IPS-18c (cell line): ENCODE data around the gene AUH.
"Not testable (repeated sequence)": the region's sequence is repeated elsewhere in the genome, so short reads cannot be mapped to it uniquely, and the experiment has no call there.

Experiments
- H3K4me3 ChIP-seq: 2 replicates; pipeline ENCODE4 v1.7.0; 2013; ENCODE audit warnings: low read depth, mild to moderate bottlenecking, low read length, moderate library complexity; ENCODE audit not compliant: insufficient read depth
- H3K9me3 ChIP-seq: one replicate; pipeline ENCODE4 v1.6.1; 2013; ENCODE audit warnings: mild to moderate bottlenecking, low read length, moderate library complexity; ENCODE audit not compliant: control insufficient read depth, insufficient read depth

The AUH gene, protein sequence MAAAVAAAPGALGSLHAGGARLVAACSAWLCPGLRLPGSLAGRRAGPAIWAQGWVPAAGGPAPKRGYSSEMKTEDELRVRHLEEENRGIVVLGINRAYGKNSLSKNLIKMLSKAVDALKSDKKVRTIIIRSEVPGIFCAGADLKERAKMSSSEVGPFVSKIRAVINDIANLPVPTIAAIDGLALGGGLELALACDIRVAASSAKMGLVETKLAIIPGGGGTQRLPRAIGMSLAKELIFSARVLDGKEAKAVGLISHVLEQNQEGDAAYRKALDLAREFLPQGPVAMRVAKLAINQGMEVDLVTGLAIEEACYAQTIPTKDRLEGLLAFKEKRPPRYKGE

DNA sequence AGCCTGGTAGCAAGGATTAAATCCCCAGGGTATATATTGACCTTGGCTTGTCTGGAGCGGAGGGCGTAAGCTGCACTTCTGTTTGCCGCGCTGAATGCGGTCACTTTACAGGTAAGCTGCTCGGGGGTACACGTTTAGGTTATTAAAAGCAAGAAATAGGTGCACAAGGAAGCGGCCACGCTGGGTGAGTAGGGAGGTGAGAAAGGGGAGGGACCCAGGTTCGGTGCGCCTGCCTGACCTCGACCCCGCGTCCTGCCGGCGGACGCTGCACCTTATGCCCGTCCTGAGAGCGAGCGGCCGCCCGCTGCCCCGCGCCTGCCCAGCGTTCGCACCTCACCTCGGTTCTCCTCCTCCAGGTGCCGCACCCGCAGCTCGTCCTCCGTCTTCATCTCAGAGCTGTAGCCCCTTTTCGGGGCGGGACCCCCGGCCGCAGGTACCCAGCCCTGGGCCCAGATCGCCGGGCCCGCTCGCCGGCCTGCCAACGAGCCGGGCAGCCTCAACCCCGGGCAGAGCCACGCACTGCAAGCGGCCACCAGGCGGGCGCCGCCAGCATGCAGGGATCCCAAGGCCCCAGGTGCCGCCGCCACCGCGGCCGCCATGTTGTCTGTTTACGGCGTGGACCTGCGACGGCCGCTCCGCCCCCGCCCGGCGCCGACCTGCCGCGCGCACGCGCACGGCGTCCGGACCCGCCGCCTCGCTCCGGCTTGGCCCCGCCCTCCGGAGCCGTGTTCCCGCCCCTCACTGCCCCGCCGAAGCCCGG is at the start of gene AUH:
Gene AUH (minus strand): TSS at position 628 of the 760 bp plus-strand sequence. CDS start 29 bp downstream, at position 599.
- Histone ChIP-seq H3K9me3 (peaks cover 3% of the 10 kb centered on the region), H3K4me3 (peak within 1 kb of the TSS; percentile 94)

DNA sequence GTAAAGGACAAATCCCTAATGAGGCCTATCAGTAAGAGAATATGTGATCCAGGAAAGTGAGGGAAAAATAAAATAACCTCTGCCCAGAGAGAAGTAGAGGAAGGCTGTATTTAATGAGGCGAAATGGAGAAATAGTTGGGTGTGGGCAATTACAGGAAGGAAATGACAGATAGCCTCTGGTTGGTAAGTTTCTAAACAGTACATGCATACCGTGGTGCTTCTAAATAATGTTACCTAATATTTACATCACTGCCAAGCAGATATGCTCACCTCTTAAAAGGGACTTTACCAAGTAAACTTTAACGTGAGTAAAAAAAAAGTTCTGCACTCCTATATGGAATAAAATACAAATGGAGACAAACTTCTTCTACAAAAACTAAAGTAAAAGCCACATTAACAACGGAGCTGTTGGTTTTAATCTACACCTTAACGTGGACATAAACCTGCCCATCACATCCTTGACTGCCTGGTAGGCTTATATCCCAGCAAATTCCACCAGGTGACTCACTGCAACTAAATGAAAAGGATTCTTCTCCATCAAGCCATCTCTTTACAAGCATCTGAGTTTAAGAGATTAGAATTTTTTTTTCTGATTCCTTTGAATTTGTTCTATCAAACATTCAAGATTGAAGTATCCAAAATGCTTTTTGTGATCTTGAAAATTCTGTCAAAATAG is 49.5 kb upstream of the AUH start:
- Histone ChIP-seq H3K9me3 (no peaks in the 10 kb centered on the region), H3K4me3 (no peak overlapping the region)

DNA sequence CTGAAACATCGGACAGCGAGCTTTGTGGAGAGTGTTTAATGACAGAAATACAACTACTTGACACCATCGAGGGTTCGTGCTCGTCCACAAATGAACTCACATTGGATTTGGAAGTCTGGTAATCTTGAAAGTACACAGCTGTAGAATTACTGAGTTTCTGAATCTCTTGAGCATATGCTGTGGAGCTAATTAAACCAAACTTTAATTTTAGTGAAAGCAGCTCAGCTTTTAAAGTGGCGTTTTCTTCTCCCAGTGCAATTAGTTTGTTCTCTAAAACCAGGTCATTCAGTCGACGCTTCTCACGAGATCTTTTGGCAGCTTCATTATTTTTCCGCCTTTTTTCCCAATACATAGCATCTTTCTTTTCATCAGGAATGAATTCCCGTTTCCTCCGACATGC is 48.4 kb upstream of the AUH start:
- Histone ChIP-seq H3K9me3 (no peaks in the 10 kb centered on the region), H3K4me3 (no peak overlapping the region)

DNA sequence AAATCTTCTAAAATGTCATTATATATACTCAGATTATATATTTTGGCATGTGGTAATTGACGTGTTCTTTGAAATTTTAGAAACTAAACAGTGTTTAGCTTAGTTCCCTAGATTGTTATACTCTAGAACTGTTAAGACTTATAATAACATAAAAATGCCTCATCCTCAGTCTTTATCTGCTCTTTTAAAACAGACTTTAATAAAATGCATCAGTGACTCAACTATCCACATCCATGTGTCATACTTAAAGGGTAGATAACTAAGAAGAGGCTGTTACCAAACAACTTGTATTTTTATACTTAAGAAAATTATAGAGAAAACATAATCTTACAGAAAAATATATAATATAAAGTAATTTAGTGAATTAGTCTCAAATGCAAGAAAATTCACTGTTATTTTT is 46.8 kb upstream of the AUH start:
- Histone ChIP-seq H3K4me3 (no peak overlapping the region), H3K9me3 (no peaks in the 10 kb centered on the region)

DNA sequence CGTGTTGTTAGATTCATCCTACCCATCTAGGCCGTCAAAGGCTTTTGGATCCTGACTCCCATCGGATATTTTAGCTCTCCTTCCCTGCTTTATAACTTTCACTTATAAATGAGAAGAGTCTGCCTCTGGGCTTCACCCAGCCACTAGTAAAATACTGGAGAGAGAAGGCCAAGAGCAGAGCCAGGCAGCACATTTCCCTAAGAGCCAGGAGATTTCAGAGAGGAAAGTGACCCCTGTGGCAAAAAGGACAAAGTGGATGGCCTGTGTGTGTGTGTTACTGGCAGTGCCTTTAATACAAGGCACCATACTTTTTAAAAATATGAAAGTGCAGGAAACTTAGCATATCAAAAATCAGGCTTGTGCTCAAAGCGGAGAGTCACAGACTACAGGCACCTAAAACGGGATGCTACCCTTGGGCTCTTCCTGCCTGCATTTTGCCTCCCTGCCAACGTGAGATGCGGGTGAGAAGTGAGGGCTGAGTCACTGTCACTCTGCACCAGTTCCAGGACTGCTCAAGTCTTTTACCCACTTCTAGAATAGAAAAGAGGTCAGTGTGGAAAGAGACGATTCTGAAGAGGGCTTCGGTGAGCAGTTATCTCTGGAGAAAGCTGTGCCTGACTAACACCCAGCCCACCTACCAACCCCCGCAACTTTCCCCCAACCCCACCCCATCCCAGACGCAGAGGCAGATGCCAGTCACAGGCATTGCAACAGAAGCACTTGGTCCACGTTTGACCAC is 46.0 kb upstream of the AUH start:
- no peak overlapping the region for H3K4me3 ChIP-seq
- no peaks in the 10 kb centered on the region for H3K9me3 ChIP-seq

DNA sequence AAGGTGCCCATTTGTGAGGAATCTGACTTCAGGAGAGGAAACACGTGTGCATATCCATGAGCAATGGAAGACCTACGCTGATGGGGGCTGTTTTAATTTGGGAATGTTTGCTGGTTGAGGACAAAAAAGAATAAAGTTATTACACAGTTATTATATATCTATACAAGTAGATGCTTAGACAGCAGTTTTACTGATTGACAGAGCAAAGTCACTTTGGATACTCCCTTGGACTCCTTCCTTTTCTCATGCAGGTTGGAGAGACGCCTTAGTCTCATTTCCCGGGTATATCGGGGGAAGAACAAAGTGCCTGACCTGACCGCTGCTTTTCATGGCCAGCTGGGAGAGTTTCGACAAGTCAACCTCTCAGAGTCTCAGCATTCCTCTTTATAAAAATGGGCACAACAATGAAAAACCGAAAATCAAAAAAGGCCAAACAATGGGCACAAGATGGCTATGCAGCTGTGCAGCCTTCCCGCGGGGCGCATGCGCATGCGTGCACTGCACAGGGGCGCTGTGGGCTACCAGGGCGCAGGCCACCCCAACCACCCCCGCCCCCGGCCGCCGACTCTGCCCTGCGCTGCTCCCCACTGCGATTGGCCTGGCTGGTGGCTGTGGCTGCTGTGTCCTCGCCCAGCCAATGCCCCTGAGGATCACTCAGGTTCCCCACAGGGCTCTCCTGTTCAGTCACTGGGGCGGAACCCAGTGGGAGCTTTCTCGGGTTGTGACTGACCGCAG is 43.8 kb upstream of the AUH start:
- Histone ChIP-seq H3K4me3 (no peak overlapping the region), H3K9me3 (no peaks in the 10 kb centered on the region)

DNA sequence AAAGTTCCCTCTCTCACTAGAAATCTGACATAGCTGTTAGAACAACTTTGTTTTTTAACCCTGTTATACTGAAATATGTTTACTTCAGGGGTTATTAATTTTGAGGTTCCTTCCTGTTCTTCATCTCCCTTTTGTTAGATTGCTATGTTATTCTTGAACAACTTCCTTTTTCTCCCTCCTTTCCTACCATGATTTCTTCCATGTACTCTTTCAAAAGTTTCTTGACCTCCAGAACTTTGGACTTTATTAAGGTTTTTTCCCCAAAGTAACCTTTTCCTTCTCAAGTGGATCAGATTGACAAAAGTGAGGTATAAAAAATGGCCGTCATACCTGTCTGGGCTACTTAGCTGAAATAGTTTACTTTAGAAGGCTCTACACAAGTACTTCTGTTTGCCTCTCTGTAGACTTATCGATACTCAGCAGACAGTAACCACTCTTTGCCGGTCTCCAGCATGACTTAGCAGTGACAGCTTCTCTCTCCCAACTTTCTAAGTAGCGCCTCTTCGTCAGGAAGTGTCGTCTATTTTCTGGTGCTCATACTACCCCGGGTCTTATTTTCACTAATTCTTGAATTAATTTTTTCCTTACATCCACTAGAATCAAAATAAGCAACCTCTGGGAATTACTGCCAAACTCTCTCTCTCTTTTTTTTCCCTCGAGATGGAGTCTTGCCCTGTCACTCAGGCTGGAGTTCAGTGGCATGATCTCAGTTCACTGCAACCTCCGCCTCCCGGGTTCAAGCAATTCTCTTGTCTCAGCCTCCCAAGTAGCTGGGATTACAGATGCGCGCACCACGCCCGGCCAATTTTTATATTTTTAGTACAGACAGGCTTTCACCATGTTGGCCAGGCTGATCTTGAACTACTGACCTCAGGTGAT is 42.2 kb upstream of the AUH start:
- Histone ChIP-seq H3K9me3 (no peaks in the 10 kb centered on the region), H3K4me3 (no peak overlapping the region)

DNA sequence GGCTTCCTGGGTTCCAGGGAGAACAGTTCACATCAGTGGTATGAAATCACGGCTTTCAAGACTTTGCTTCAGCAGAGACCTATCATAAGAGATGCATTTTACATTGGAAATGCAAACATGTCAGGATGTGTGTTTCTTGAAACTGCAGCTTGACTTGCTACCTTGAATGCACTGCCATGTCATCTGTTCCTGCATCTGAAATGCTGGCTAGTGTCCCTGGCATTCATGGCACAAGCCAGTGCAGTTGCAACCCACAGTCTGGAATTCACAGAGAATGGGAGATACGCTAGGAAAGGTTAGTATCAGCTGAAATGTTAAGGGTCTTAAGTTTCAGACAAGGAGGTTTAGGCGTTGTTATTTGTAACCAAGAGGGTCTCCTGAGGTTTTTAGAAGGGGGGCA is 37.2 kb upstream of the AUH start:
- Histone ChIP-seq H3K4me3 (no peak overlapping the region), H3K9me3 (no peaks in the 10 kb centered on the region)

DNA sequence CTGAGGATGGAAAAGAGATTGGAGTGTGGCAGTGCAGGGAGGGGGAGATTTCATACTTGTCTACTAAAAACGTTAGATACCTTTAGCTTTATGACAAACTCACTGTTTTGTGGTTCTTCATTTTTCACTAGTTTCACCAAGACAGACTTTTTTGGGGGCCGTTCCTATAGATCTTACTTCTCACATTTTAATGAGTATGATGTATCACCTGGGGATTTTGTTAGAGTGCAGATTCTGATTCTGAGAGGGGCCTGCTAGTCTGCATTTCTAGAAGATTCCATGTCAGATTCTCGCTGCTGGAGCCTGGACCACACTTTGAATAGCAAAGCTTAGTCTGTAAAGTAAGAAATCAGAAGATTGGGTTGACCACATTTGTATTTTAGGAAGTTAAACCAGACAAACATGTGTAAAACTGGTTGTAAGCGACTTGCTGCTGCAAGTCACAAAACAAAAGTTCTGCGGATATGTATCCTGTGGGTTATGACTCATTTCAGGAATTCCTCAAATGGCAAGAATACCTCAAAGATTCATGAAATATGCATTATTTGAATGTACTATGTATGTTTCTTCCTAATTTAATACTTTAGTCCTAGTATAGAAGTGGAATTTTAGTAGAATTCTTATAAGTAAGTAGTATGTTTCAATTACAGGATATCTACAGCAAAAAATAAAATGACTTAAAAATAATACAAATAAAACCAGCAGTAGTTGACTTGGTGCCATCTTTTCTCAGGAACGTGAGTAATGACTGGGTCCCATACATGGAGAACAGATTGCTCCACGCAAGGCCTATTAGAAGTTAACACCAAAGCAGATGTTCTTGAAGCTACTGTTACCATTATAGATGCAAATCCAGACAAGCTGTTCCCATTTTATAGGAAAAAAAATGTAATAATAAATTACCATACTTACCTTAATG is 34.1 kb upstream of the AUH start:
- Histone ChIP-seq H3K4me3 (no peak overlapping the region), H3K9me3 (no peaks in the 10 kb centered on the region)

DNA sequence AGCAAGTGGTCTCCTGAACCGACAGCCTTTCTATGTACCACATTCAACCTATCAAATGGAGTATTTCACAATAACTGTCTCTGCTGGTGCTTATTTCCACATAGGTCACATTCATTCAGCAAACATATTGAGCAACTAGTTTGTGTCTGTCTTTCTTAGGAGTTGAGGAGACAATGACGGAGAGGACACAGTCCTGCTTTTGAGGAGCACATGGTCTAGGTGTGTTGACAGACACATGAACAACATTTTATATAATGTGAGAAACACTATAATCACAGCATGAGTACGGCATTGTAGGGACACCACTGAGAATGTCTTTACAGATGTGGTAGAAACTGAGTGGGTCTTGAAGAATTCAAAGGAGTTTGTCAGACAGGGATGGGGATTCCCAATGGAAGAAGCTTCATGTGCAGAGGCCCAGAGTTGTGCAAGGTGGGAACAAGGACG is 33.4 kb upstream of the AUH start:
- H3K9me3 ChIP-seq = no peaks in the 10 kb centered on the region
- no peak overlapping the region for H3K4me3 ChIP-seq

DNA sequence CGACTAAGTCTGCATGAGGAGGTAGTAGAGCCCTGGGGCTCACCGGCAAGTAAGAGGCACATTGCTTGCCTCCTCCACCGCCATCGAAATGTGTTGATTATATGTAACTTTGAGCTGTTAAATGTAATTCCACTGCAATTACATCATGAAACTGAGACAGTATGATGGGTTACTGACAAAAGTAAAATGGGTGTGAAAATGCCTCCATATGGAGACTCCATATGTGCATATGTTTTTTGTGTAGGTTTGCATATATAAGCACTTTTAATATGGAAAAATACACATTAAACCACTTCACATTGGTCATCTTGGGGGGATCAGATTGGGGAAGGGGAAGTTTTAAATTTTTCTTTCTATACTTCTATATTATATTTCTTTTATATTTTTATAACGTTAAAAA is 32.1 kb upstream of the AUH start:
- Histone ChIP-seq H3K9me3 (no peaks in the 10 kb centered on the region), H3K4me3 (no peak overlapping the region)

DNA sequence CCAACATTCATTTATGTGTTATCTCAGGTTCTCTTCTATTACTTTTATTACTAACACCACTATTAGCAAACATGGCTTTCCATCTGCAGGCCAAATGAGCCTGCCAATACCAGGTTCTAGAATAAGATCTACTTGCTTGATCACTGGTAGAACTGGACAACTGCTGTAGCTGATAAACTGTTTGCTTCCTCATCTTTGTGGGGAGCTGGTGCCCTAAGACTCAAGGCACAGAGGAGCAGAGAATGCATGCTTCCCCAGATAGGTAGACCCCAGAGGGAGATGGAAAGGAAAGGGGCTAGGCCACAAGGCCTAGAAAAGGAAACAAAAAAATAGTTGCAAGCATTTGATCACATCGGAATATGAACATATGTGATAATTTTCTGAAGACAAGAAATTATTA is 30.7 kb upstream of the AUH start:
- no peak overlapping the region for H3K4me3 ChIP-seq
- no peaks in the 10 kb centered on the region for H3K9me3 ChIP-seq

DNA sequence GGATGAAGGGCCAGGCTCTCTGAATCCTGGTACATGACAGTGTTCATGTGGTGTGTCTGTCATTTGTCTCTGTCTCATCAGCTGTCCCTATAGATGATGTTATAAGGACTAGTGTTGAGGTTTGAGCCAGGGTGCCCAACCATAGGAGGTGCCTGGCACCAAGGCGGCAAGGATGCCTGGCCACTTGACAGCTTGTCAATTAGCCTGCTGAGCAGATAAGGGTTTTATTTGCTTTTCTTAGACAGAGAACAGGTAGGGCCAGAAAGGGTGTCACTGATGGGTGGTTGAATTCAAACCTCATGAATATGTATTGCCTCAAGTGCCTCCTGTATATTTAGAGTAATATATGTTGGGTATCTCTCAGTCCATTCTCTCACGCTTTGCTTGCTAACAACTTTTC is 30.1 kb upstream of the AUH start:
- Histone ChIP-seq H3K9me3 (no peaks in the 10 kb centered on the region), H3K4me3 (no peak overlapping the region)

DNA sequence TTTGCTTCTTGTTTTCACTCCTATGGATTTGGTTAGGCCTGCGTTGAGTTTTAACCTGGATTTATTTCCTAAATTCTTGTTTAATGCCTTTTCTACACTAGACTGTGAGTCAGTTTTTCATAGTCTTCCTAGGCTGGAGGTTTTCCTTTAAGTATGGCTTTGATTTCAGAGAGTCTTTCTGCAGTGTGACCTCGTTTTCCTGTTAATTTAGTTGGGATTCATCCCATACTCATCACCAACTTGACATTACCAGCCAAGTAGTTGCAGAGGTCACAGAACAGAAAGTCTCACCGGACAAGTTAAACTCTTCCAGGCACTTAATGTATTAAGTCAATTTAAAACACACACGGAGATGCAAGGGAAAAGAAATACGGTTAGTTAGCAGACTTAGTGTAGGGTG is 29.7 kb upstream of the AUH start:
- no peak overlapping the region for H3K4me3 ChIP-seq
- no peaks in the 10 kb centered on the region for H3K9me3 ChIP-seq

DNA sequence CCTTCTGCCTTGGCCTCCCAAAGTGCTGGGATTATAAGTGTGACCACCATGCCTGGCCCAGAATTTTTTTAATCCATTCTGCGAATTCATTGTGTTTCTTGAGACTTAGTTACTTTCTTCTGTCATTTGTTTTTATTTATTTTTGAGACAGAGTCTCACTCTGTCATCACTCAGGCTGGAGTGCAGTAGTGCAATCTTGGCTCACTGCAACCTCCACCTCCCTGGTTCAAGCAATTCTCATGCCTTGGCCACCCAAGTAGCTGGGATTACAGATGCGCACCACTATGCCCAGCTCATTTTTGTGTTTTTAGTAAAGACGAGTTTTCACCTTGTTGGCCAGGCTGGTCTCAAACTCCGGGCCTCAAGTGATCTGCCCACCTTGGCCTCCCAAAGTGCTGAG is 28.0 kb upstream of the AUH start:
- not testable (repeated sequence) for H3K4me3 ChIP-seq, H3K9me3 ChIP-seq
